GM04504 (cell line): ENCODE results near the gene XPO1.
"Not testable (repeated sequence)": the region's sequence is repeated elsewhere in the genome, so short reads cannot be mapped to it uniquely, and the experiment has no call there.

Experiments used
- DNase-seq: peaks from one replicate; pipeline ENCODE4 v3.0.0-alpha.2; 2012; ENCODE audit warnings: low read depth

XPO1 gene

DNA sequence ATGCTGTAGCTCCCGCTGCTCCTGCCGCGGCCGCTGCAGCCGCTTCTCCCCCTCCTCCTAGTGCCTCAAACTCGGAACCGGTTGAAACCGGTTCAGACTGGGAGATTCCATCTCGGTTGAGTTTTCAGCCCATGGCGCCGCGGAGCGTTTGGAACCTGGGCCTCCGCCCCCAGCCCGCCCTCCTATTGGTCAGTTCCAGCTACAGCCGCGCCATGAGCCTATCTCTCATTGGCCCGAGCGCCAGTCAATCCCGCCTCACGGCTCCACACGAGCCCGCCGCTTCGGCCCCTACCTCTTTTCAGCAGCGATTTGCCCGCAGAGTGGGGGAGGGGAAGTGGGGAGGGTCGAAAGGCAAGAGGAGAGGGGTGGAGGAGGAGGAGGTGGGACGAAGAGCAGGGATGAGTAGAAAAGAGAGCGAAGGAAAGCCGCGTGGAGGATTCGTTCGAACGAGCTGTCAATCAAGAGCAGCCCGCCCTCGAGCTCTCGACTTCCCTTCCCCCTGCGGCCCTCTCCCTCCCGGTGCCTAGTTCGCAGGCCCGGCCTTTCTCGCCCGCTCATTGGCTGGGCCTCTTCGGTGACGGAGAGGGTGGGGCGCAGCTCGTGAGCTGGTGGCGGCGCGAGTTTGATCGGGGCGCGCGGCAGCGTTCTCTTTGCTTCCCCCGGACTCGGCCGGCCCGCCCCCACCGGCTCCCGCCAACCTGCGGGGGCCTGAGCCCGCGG is at the start of gene XPO1:
TSS of gene XPO1 (minus strand) at position 157 of the 720 bp plus-strand sequence. CDS start 4,459 bp downstream, outside the sequence.
- peak; percentile 99 for DNase-seq

DNA sequence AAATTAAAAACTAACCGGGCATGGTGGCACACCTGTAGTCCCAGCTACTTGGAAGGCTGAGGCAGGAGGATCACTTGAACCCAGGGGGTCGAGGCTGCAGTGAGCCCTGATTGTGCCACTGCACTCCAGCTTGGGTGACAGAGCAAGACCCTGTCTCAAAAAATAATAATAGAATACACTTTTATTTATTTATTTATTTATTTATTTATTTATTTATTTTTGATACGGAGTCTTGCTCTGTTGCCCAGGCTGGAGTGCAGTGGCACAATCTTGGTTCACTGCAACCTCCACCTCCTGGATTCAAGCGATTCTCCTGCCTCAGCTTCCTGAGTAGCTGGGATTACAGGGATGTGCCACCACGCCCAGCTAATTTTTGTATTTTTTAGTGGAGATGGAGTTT is 48.8 kb upstream of the XPO1 start:
- DNase-seq: not testable (repeated sequence)

DNA sequence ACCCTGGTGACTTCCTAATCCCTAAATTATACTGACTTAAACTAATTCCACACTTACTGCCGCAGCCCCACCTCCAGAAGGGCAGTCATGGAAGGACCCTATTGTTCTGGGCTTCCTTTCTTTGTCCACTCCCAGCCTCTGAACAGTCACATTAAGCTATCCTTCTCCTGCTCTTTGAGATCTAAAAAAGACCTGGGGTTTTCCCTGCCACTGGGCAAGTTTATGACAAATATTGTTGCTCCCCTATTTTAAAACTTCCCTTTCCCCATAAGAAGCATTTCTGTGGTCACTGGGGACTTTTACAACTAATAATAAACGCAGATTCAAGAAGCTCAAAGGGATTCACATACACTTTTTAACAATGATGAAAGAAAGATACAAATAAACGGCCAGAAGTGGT is 47.2 kb upstream of the XPO1 start:
- no peak for DNase-seq

DNA sequence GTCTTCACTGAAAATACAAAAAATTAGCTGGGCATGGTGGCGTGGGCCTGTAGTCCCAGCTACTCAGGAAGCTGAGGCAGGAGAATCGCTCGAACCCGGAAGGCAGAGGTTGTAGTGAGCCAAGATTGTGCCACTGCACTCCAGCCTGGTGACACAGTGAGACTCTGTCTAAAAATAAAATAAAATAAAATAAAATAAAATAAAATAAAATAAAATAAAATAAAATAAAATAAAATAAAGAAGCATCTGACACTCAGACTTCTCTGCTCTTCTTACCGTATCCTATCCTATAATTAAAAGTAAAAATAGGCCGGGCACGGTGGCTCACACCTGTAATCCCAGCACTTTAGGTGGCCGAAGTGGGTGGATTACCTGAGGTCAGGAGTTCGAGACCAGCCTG is 46.2 kb upstream of the XPO1 start:
- DNase-seq: not testable (repeated sequence)

- DNase-seq: no peak
Measured at GRCh38 chr2:61582165-61582564, 44.0 kb upstream of the XPO1 start.

DNA sequence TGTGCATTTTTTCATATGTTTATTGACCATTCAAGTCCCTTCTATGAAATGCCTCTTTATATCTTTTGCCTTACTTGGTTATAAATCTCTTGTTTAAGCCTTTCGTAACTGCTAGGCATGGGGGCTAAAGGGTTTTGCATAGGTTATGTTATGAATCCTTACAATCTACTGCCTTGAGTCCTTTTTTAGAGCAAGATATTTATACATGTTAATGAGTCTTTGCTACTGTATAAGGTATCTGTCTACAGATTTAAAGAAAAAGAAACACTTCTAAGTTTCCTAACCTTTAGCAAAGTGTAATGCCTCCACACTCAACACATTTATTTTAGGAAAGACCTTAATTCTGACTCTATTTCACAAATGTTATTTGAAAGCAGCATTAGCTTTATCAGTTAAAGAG is 43.6 kb upstream of the XPO1 start:
- DNase-seq: no peak

DNA sequence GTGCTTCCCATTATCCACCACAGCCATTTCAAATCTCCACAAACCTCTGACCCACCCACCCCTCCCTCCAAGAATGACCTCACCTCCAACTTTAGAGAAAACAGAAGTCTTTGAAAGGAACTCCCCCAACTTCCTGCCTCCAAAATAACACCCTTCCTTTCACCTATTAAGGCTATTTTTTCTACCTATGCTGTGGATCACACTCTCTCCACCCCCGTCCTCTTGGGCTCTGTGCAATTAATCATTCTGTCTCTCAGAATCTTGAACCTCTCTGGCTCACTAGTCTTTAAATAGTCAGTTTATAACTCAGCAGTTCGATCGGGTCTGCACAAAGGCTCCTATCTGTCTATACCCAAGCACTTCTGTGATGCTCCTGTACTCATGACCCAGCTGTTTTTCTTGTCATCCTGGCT is 37.3 kb upstream of the XPO1 start:
- DNase-seq: no peak

GRCh38 chr2:61566566-61566965 is 28.4 kb upstream of the XPO1 start:
- no peak for DNase-seq

DNA sequence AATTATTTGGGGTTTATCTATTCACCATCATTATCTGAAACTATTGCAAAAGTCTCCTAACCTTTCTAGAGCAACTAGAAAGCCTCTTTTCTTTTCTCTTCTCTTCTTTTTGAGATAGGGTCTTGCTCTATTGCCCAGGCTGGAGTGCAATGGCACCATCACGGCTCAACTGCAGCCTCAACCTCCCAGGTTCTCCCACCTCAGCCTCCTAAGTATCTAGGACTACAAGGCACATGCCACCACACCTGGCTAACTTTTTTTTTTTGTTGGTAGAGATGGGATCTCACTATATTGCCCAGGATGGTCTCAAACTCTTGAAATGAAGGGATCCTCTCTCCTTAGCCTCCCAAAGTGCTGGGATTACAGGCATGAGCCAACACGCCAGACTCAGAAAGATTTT is 24.5 kb upstream of the XPO1 start:
- DNase-seq: no peak

GRCh38 chr2:61558160-61558559 is 20.0 kb upstream of the XPO1 start:
- no peak for DNase-seq

- no peak for DNase-seq
Measured at GRCh38 chr2:61557381-61557780, 19.2 kb upstream of the XPO1 start.

DNA sequence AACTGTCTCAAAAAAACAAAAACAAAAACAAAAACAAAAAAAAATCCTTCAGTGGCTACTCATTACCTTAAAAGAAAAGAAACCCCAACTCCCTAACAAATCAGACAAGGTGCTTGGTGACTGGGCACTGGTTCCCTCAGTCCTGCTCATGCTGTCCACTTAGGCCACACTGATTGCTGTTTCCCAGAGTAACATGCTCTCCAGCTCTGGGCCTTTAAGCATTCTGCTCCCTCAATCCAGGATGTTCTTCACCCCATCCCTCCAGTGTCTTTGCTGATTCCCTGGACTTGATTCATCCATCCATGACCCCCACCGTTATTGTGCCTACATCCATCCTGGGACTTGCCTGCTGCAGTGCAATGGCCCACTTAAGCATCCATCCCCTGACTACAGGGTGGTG is 16.4 kb upstream of the XPO1 start:
- DNase-seq: no peak

DNA sequence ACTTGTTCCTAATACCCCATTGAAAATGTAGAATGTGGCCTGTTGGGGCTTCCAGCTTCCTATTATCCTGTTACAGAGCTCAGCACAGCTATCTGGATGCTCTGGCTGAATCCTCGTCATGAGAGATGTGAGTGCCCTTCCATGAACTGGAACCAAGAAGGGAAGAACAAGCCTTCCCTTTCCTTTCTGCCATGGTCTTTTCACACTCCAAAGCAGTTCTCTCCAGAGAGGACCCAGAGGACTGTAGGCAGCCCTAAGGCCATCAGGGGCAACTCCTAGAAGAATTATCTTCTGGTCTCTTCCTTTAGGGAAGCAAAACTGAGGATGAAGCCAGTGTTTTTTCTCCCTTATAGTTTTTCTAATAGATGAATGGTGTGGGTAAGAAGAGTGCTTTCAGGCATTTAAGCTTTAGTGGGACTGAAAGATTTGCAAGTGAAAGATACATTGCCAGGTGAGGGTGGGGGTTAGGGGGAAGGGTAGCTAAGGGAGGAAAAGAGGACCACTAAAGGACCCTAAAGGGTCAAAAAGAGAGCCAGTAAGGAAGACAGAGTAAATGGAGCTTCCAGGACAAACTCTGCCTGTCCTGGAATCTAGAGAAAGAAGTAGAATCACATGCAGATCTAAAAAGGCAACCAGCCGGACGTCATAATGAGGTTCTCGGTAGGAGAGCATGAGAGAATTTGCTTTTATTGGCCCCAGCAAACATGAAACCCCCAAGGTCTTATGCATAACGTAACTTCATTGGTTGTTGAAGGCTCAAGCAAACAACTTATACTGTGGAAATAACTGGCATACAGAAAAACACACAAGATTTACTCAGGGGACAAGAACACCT is 12.4 kb upstream of the XPO1 start:
- DNase-seq: no peak

GRCh38 chr2:61549546-61549945 is 11.4 kb upstream of the XPO1 start:
- DNase-seq: no peak

DNA sequence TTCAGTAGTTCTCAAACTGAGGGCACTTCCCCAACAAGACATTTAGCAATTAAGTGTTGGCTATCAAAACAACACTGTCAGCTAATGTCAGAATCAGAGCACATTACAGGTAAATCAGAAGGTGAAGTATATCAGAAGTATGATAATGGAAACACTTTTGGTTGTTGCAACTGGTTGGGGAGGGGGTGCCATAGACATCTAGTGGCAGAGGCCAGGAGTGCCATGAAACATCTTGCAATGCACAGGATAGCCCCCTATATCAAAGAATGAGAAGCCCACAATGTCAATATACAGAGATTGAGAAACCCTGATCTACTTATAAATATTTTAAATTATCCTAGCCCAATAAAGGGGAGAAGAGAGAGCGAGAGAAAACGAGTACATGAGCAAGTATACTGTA is 4.9 kb upstream of the XPO1 start:
- no peak for DNase-seq

DNA sequence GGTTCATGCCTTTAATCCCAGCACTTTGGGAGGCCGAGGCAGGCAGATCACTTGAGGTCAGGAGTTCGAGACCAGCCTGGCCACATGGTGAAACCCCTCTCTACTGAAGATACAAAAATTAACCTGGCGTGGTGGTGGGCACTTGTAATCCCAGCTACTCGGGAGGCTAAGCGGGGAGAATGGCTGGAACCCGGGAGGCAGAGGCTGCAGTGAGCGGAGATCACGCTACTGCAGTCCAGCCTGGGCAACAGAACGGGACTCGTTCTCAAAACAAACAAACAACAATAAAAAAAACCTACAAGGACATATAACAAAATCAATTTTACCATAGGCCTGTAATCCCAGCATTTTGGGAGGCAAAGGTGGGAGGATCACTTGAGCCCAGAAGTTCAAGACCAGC is 2.0 kb upstream of the XPO1 start:
- DNase-seq: not testable (repeated sequence)

DNA sequence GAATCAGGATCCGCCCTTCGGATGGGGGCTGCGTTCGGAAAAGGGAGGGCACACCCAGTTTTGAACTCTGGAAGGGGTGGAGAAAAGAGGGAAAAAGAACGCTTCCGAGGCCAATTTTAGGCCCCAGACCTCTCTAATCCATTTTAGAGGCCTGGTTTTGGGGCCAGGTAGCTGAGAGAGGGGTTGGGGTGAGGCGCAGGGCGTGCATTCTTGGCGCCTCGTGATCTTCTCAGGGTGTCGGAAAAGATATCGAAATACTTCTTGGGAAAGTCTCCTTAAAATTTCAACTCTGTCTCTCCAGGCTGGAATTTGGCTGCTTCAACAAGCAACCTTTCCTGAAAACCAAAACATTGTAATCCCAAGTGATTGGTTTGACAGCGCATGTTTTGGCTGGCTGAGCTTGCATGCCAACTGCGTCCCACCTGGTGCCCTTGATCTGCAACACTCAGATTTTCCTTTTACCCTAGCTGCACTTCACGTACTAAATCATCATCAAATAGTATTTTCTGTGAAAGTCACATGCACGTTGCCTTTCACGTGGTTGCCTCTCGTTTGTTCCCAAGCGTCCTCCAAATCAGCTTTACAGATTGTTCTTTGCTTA is 864 bp upstream of the XPO1 start:
- DNase-seq: no peak

DNA sequence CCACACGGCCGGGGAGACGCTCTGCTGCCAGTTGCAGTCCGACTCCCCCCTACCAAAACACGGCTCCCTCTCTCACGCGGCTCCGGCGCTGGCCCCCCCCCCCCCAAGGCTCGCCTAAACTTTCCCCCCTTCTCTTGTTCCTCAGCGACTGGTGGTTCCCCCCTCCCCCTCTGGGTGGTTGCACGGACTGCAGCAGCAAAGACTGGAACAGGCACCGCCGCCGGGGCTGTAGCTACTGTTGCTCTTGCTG is 281 bp downstream of the XPO1 start:
- DNase-seq: no peak

DNA sequence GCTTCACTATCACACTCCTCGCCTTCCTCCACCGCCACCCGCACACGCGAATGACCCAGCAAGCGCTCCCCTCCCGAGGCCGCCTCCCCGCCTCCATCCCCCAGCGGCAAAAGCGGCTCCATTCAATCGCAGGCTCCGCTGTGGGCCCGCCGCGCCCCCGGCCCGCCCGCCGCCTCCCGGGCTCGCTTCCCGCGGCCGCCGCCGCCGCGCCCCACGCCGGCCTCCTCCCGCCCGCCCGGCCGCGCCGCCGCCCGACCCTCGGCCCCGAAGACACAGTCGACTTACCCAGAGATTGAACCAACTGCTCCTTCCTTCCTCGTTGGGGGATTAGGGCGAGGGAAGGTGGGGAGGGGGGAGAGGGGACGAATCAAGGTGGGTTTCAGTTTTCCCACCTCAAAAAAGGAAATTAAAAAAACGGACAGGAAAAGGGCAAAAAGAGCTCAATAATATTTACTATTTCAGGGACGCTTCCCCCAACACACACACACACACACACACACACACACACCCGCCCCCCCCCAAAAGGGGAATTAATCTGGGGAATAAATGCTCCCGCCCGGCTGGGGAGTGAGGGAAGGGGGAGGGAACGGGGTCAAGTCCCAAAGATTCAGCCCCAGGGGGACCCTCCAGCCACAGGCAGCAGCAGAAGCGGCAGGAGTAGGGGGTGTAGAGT is 743 bp downstream of the XPO1 start:
- DNase-seq: no peak

- peak; percentile 64 for DNase-seq
Measured at GRCh38 chr2:61536572-61537276, 1.4 kb downstream of the XPO1 start.

GRCh38 chr2:61536180-61536571 is 2.0 kb downstream of the XPO1 start:
- DNase-seq: no peak

DNA sequence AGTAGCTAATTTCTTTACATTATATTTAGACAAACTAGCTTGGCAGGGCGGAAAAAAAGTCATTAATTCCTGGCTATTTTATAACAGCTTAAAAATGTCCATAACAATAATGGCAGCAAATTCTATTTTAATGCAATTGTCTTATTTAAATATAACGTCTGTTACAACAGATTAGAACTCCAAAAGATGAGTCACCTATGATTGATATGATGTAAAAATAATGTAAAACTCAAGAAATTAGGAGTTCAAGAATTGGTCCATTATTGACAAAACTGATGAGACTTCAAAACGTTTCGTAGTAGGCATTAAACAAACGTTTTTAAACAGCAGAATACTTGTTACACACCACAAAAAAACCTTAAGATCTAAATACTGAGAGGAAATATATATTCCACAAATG is 2.7 kb downstream of the XPO1 start:
- DNase-seq: no peak
